Measurements from ENCODE around the gene ARL3.
A peak's percentile ranks its signal among the peaks of the same experiment; 100 is the strongest.

ARL3 gene

GRCh38 chr10:102641880-102642735, 72.1 kb downstream of the ARL3 start:
- peak; percentile 95 to 99 for DNase-seq (ENCODE audit: low read depth in 2 of 2)

GRCh38 chr10:102641402-102641801, 72.8 kb downstream of the ARL3 start:
- DNase-seq (ENCODE audit: low read depth in 2 of 2) = no peak

GRCh38 chr10:102639537-102639936, 74.7 kb downstream of the ARL3 start:
- DNase-seq (ENCODE audit: low read depth in 2 of 2) = no peak

GRCh38 chr10:102635377-102635776, 78.8 kb downstream of the ARL3 start:
- DNase-seq (ENCODE audit: low read depth in 2 of 2) = no peak

- no peak for DNase-seq (ENCODE audit: low read depth in 2 of 2)
Observed at GRCh38 chr10:102634686-102635085, 79.5 kb downstream of the ARL3 start.

- DNase-seq (ENCODE audit: low read depth in 2 of 2) = no peak
Observed at GRCh38 chr10:102633848-102634247, 80.3 kb downstream of the ARL3 start.

GRCh38 chr10:102633287-102633686, 80.9 kb downstream of the ARL3 start:
- no peak for DNase-seq (ENCODE audit: low read depth in 2 of 2)

- no peak for DNase-seq (ENCODE audit: low read depth in 2 of 2)
Observed at GRCh38 chr10:102632394-102633111, 81.6 kb downstream of the ARL3 start.

GRCh38 chr10:102631525-102632393, 82.4 kb downstream of the ARL3 start:
- DNase-seq (ENCODE audit: low read depth in 2 of 2) = no peak

- no peak for DNase-seq (ENCODE audit: low read depth in 2 of 2)
Observed at GRCh38 chr10:102630663-102631062, 83.5 kb downstream of the ARL3 start.

GRCh38 chr10:102629661-102630614, 84.3 kb downstream of the ARL3 start:
- DNase-seq (ENCODE audit: low read depth in 2 of 2) = no peak

GRCh38 chr10:102628451-102628911, 85.7 kb downstream of the ARL3 start:
- DNase-seq (ENCODE audit: low read depth in 2 of 2) = no peak

GRCh38 chr10:102627736-102628293, 86.4 kb downstream of the ARL3 start:
- no peak for DNase-seq (ENCODE audit: low read depth in 2 of 2)

GRCh38 chr10:102627291-102627735, 86.9 kb downstream of the ARL3 start:
- DNase-seq (ENCODE audit: low read depth in 2 of 2) = no peak

GRCh38 chr10:102626026-102626685, 88.0 kb downstream of the ARL3 start:
- DNase-seq (ENCODE audit: low read depth in 2 of 2) = no peak

GRCh38 chr10:102624751-102625645, 89.2 kb downstream of the ARL3 start:
- no peak for DNase-seq (ENCODE audit: low read depth in 2 of 2)

- no peak for DNase-seq (ENCODE audit: low read depth in 2 of 2)
Observed at GRCh38 chr10:102624094-102624493, 90.1 kb downstream of the ARL3 start.
